ENCODE data around the gene LDB3. TPM values are rescaled to one million over a fixed set of nuclear protein-coding genes. Genes with fewer than 3 reads are reported as not detected.

LDB3 gene
- total and polyA plus RNA-seq, 2 of the 4 experiments (the other 2 are of a cell fraction): 0.36 to 2.6 TPM

GRCh38 chr10:86646532-86646931 lies 21.8 kb upstream of the LDB3 start:
- no peak overlapping the region for H3K27ac ChIP-seq (ENCODE audit: insufficient read depth, low read length)
- BruUV-seq (replicated peaks): no TSS peak
- no peak overlapping the region for H3K4me3 ChIP-seq (ENCODE audit: insufficient read depth, low read depth, low read length)
- 0 out of 2 replicates have a peak, but pooled peaks cover 9% of the 10 kb centered on the region for H3K9me1 ChIP-seq (ENCODE audit: insufficient read depth, low read length)
- no peak overlapping the region for H2BK15ac ChIP-seq (ENCODE audit: low read depth, low read length)
- in situ Hi-C loops (cut with MboI; ENCODE audit: low sequenced_read_pairs) (no loop called here), intact Hi-C loops (cut with micrococcal nuclease) (no loop called here), dilution Hi-C loops (cut with HindIII; ENCODE audit: low sequenced_read_pairs, unreplicated experiment) (no loop called here)
- peaks cover 15% of the 10 kb centered on the region for H3K4me1 ChIP-seq (ENCODE audit: control insufficient read depth, insufficient read depth, low read length)
- DNase-seq (no peak), ATAC-seq (ENCODE audit: low read depth) (no peak)
- H2BK5ac ChIP-seq (ENCODE audit: low read depth, low read length, poor library complexity, severe bottlenecking): no peak overlapping the region
- no peak overlapping the region for H3K23ac ChIP-seq (ENCODE audit: low read depth, low read length)
- no peak overlapping the region for H2BK120ac ChIP-seq (ENCODE audit: low read depth, low read length)
- CTCF ChIA-PET: no interaction called here
- H3K9me3 ChIP-seq (ENCODE audit: control insufficient read depth, insufficient read depth, low read length): no peaks in the 10 kb centered on the region
- H4K20me1 ChIP-seq (ENCODE audit: insufficient read depth, low read length): no peaks in the 10 kb centered on the region
- no peak overlapping the region for H3K18ac ChIP-seq (ENCODE audit: low read depth, low read length)
- H3K36me3 ChIP-seq (ENCODE audit: control insufficient read depth, insufficient read depth, low read length): no peaks in the 10 kb centered on the region
- H4K91ac ChIP-seq (ENCODE audit: insufficient read depth, low read depth, low read length): no peak overlapping the region
- no peak overlapping the region for H2AFZ ChIP-seq (replicated peaks; ENCODE audit: low read length, poor library complexity)
- no peak overlapping the region for H3K4ac ChIP-seq (ENCODE audit: low read depth, low read length)
- H2BK20ac ChIP-seq (ENCODE audit: low read depth, low read length): no peak overlapping the region
- H3K9ac ChIP-seq (ENCODE audit: low read depth, low read length): no peak overlapping the region
- H4K5ac ChIP-seq (ENCODE audit: low read depth, low read length): no peak overlapping the region
- no peak overlapping the region for H2AK5ac ChIP-seq (ENCODE audit: low read depth, low read length)
- POLR2A ChIA-PET (ENCODE audit: unreplicated experiment): no interaction called here
- H3K79me1 ChIP-seq (ENCODE audit: low read depth in 1 of 2, low read length in 2 of 2): no peaks in the 10 kb centered on the region
- TF ChIP-seq RCOR1 (IDR thresholded peaks at IDR 0.05; ENCODE audit: insufficient replicate concordance, low read length) (no peak), CHD1 (IDR thresholded peaks at IDR 0.05; ENCODE audit: low read depth, low read length) (no peak), RFX5 (IDR thresholded peaks at IDR 0.05; ENCODE audit: low read depth, low read length) (no peak), FOS (IDR thresholded peaks at IDR 0.05; ENCODE audit: low read depth, low read length) (no peak), CEBPB (IDR thresholded peaks at IDR 0.05; ENCODE audit: low read depth, low read length) (no peak), USF2 (IDR thresholded peaks at IDR 0.05; ENCODE audit: low read depth, low read length) (no peak), BHLHE40 (IDR thresholded peaks at IDR 0.05; ENCODE audit: low read depth, low read length) (no peak), MAZ (IDR thresholded peaks at IDR 0.05; ENCODE audit: borderline replicate concordance, low read depth, low read length) (no peak), POLR2A (IDR thresholded peaks at IDR 0.05; ENCODE audit: low read depth, low read length) (no peak), RAD21 (IDR thresholded peaks at IDR 0.05; ENCODE audit: low read length) (no peak), ELK1 (IDR thresholded peaks at IDR 0.05; ENCODE audit: borderline replicate concordance, low read depth, low read length) (no peak), MXI1 (IDR thresholded peaks at IDR 0.05; ENCODE audit: borderline replicate concordance, low read depth, low read length) (no peak), CTCF (conservative IDR thresholded peaks at IDR 0.05; ENCODE audit: low read depth, low read length) (no peak), NFE2L2 (IDR thresholded peaks at IDR 0.05; ENCODE audit: low read depth, low read length) (no peak), MAFK (IDR thresholded peaks at IDR 0.05; ENCODE audit: low read depth, low read length) (no peak), SMC3 (IDR thresholded peaks at IDR 0.05; ENCODE audit: low read depth, low read length) (no peak)
- no peak overlapping the region for H3K56ac ChIP-seq (ENCODE audit: extremely low read depth, insufficient read depth, low read length)
- no peak overlapping the region for H2AK9ac ChIP-seq (replicated peaks; ENCODE audit: low read depth, low read length, poor library complexity)
- H3K14ac ChIP-seq (replicated peaks; ENCODE audit: low read depth, low read length): no peak overlapping the region
- H3K27me3 ChIP-seq (ENCODE audit: control insufficient read depth, insufficient read depth, low read length): no peaks in the 10 kb centered on the region; the same call in 1 of the 2 replicates
- H3K4me2 ChIP-seq (ENCODE audit: low read depth, low read length): no peak overlapping the region
- 92% methylated on average over 2 of the region's 5 CpGs; no CpG with 5 or more reads in 1 of the 2 experiments for WGBS, 2 experiments (ENCODE audit: extremely low coverage in 2 of 2, insufficient read length in 1 of 2)
- no peak overlapping the region for H4K8ac ChIP-seq (ENCODE audit: low read depth in 2 of 2, low read length in 2 of 2)

All from IMR-90 (cell line).